Neural progenitor cell (in vitro differentiated cells): ENCODE measurements around the gene LRBA.

Source experiments
- CTCF ChIP-seq: fragments of 200-600 bp; sonication (generic); IDR thresholded peaks from 2 replicates; pipeline ENCODE4 v1.5.1; 2017; ENCODE audit warnings: antibody characterized with exemption, mild to moderate bottlenecking
- EZH2 ChIP-seq: fragments of 200-600 bp; sonication (generic); IDR thresholded peaks from 2 replicates; pipeline ENCODE4 v1.6.1; 2017; ENCODE audit warnings: antibody characterized with exemption, mild to moderate bottlenecking, moderate library complexity

- TF ChIP-seq EZH2 (no peak), CTCF (no peak)
Observed at GRCh38 chr4:150769845-150770244, 245.2 kb downstream of the LRBA start.
